EL (cell line): ENCODE measurements around the gene CEBPE.

Experiments
- DNase-seq: peaks from one replicate; pipeline ENCODE4 v3.0.0-alpha.2; 2016

The CEBPE gene

GRCh38 chr14:23118506-23119362 lies at the start of gene CEBPE:
Gene CEBPE, minus strand, starts transcription at chr14:23119255. Its CDS starts 164 bp downstream, at chr14:23119091.
- DNase-seq: no peak

- DNase-seq: no peak
These were observed 49.2 kb upstream of the CEBPE start for GRCh38 chr14:23168246-23168645.

GRCh38 chr14:23167116-23167847 lies 48.2 kb upstream of the CEBPE start:
- no peak for DNase-seq

- no peak for DNase-seq
These were observed 45.9 kb upstream of the CEBPE start for GRCh38 chr14:23164949-23165348.

GRCh38 chr14:23164250-23164649 lies 45.2 kb upstream of the CEBPE start:
- no peak for DNase-seq

GRCh38 chr14:23163830-23164229 lies 44.8 kb upstream of the CEBPE start:
- DNase-seq: no peak

GRCh38 chr14:23162800-23163199 lies 43.7 kb upstream of the CEBPE start:
- no peak for DNase-seq

GRCh38 chr14:23162005-23162404 lies 43.0 kb upstream of the CEBPE start:
- no peak for DNase-seq

GRCh38 chr14:23160924-23161522 lies 42.0 kb upstream of the CEBPE start:
- DNase-seq: peak; percentile 43

GRCh38 chr14:23159532-23159931 lies 40.5 kb upstream of the CEBPE start:
- no peak for DNase-seq

- no peak for DNase-seq
These were observed 39.7 kb upstream of the CEBPE start for GRCh38 chr14:23158779-23159178.

- peak; percentile 81 for DNase-seq
These were observed 36.0 kb upstream of the CEBPE start for GRCh38 chr14:23154964-23155587.

- peak; percentile 83 for DNase-seq
These were observed 35.1 kb upstream of the CEBPE start for GRCh38 chr14:23153851-23154796.

- DNase-seq: no peak
These were observed 32.3 kb upstream of the CEBPE start for GRCh38 chr14:23151342-23151741.

GRCh38 chr14:23149745-23150144 lies 30.7 kb upstream of the CEBPE start:
- no peak for DNase-seq

- DNase-seq: no peak
These were observed 29.7 kb upstream of the CEBPE start for GRCh38 chr14:23148591-23149249.

- DNase-seq: peak; percentile 26
These were observed 28.6 kb upstream of the CEBPE start for GRCh38 chr14:23147676-23148075.

- no peak for DNase-seq
These were observed 27.9 kb upstream of the CEBPE start for GRCh38 chr14:23146980-23147379.

- no peak for DNase-seq
These were observed 27.4 kb upstream of the CEBPE start for GRCh38 chr14:23146351-23146910.

GRCh38 chr14:23145794-23146350 lies 26.8 kb upstream of the CEBPE start:
- no peak for DNase-seq

GRCh38 chr14:23143911-23144310 lies 24.9 kb upstream of the CEBPE start:
- no peak for DNase-seq
